GM19468 (cell line): Measurements from ENCODE around the gene PLA2G7.

ENCODE experiments used
- ATAC-seq: cut with Tn5 transposase; IDR thresholded peaks from one replicate; pipeline ENCODE4 v1.9.1; 2021; ENCODE audit warnings: mild to moderate bottlenecking, moderate library complexity, moderate number of reproducible peaks; ENCODE audit not compliant: unreplicated experiment; ENCODE audit errors: extremely low read depth

PLA2G7 gene

DNA sequence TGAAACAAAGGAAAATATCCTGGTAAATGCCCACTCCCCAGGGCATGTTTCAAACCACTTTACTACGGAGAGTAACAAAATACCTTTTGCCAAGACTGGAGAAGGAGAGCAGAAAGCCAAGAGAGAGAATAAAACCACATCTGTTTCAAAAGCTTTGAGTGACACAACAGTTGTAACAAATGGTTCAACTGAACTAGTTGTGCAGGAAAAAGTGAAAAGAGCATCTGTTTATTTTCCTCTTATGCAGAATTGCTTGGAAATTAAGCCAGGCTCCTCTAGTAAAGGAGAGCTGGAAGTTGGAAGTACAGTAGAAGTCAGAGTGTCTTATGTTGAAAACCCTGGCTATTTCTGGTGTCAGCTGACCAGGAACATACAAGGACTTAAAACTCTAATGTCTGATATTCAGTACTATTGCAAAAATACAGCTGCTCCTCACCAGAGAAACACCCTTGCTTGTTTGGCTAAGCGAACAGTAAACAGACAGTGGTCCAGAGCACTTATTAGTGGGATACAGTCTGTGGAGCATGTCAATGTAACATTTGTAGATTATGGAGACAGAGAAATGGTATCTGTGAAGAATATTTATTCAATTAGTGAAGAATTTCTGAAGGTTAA lies 44.9 kb downstream of the PLA2G7 start:
- no peak for ATAC-seq

DNA sequence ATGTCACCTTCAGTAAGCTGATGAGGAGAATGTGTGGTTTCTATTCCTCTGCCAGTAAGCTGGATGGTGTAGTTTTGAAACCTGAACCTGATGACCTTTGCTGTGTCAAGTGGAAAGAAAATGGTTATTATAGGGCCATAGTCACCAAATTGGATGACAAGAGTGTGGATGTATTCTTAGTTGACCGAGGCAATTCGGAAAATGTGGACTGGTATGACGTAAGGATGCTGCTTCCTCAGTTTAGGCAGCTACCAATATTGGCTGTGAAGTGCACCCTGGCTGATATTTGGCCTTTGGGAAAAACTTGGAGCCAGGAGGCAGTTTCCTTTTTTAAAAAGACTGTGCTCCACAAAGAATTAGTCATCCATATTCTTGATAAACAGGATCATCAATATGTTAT lies 45.5 kb downstream of the PLA2G7 start:
- ATAC-seq, result no peak

DNA sequence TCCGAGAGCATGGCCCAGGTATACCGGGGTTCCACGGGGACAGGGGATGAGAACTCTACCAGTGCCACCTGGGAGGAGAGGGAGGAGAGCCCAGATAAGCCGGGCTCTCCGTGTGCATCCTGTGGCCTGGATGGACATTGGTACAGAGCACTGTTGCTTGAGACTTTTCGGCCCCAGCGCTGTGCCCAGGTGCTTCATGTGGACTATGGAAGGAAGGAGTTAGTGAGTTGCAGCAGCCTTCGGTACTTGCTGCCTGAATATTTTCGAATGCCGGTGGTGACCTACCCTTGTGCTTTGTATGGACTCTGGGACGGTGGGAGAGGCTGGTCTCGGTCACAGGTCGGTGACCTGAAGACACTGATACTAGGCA lies 46.2 kb downstream of the PLA2G7 start:
- no peak for ATAC-seq

DNA sequence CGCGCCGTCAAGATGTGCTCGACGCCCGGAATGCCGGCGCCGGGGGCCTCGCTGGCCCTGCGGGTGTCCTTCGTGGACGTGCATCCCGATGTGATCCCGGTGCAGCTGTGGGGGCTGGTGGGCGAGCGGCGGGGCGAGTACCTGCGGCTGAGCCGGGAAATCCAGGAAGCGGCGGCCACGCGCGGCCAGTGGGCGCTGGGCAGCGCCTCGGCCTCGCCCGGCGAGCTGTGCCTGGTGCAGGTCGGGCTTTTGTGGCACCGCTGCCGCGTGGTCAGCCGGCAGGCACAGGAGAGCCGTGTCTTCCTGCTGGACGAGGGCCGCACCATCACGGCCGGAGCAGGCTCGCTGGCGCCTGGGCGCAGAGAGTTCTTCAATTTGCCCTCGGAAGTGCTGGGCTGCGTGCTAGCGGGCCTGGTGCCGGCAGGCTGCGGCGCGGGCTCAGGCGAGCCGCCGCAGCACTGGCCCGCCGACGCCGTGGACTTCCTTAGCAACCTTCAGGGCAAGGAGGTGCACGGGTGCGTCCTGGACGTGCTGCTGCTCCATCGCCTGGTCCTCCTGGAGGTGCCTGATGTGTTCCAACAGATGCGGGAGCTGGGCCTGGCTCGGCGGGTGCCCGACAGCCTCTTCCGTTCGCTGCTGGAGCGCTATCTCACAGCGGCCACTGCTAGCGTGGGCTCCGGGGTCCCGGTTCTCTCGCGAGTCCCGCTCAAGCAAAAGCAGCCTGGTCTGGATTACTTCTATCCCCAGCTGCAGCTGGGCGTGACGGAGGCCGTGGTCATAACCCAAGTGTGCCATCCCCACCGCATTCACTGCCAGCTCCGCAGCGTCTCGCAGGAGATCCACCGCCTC lies 46.8 kb downstream of the PLA2G7 start:
- no peak for ATAC-seq

DNA sequence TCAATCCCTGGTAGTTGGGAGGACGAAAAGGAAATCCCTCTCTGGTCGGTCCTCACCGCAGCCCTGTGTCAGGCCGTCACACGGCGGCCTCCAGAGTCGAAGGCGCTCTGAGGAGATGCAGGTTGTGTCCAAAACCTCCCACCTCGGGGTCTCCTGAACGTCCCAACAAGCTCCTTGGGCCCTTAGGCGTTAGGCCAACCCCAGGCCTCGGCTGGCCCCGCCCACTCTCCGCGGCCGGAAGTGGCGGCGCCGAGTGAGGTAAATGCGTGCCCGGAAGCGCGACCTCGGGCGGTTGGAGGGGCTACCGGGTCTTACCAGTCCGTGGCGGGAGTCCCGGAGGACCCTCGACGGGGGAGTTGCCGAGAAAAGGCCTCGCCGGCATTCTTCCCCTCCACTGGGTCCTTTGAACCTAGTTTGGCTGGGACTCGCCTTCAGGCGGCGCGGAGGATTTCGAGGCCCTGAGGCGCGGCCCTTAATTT lies 47.5 kb downstream of the PLA2G7 start, which contains the start of gene TDRD6:
TSS of gene TDRD6 (plus strand) at position 267 of the 479 bp plus-strand sequence. CDS start 244 bp downstream, outside the sequence.
- no peak for ATAC-seq

DNA sequence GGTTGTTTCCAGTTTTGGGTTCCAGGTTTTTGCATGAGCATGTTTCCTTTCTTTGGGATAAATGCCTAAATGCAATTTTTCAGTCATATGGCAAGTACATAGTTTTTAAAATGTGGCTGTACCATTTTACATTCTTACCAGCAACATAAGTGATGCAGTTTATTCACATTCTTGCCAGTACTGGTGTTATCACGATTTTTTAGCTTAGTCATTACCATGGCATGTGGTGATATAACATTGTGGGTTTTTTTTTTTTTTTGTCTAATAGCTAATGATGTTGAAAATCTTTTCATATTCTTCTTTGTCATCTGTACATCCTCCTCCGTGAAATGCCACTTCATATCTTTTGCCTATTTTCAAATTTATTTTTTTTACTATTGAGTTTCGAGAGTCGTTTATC lies 50.4 kb downstream of the PLA2G7 start:
- ATAC-seq, result no peak

DNA sequence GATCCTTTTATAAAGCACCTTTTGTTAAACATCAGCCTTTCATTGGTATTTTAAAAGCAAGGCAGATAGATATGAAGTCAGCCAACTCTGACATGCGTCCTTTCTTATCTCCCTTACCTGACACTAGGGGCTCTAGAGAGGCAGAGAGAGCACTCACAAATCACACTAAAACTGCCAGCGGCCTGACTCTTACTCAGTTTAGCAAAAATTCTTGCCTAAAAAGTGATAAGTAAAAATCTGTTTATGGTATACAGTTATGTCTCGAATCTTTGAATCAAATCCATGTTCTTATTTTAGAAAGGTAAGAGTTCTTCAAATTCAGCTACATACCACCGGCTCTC lies 57.9 kb downstream of the PLA2G7 start:
- ATAC-seq, result no peak

DNA sequence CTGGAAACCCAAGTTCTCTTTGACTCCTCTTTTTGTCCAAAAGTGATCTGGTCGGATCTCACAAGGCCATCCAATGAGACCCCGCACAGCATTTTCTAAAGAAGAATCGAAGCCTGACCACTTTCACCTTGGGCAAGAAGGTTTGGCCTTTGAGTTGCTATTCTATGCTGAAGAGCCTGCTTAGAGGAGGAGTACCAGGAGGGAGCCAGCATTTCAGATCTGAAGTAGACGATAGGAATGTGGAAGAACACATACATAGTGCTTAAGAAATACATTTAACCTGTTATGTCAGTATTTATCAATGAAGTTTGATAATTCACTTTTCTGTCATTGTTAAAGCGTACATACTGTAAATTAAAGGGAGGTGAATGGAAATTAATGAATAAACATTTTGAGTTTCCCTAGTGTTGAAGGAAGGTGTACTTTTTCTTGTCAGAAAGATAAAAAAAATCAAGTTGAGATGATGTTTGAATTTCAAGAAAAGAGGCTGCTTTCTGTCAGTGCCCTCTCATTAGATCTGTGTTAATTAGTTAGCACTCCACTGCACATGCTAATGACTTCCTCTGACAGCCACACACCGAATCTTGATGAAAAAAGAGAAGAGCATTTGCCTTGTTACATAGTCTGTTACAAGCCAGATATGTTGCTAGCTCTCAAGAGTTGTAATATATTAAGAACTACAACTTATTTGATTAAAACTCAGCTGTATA lies 58.4 kb downstream of the PLA2G7 start:
- ATAC-seq, result no peak

DNA sequence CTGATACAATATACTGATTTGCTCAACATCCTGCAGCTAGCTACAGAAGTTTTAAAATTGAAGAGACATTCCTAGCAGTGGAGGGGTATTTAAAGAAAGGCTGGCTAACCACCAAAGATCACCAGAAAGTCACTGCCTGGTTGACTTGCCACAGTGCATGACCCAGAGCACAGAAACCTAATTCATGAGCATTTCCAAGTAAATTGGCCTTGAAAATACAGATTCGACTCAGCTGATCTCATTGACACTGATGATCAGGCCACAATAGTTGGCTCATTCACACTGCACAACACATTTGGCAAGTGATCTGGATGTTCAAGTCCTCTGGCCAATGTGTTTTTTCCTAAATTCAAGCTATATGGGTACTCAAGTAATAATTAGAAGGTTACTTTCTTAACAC lies 60.8 kb downstream of the PLA2G7 start:
- ATAC-seq, result no peak

DNA sequence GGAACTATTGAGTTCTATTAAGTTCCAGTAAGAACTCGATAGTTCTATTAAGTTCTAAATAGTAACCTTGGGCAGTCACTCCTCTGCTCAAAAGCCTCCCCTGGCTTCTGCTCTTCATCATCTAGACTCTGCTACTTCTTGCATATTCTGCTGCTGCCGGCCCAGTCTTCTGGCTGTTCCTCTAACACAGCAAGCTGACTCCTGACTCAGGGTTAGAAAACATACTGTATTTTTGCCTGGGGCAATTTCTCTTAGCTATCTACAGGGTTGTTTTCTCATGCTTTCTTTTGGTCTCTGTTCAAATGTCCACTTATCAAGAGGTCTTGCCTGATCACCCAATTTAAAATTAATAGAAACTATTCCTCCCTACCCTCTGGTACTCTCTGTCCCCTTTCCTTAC lies 67.8 kb downstream of the PLA2G7 start:
- no peak for ATAC-seq

DNA sequence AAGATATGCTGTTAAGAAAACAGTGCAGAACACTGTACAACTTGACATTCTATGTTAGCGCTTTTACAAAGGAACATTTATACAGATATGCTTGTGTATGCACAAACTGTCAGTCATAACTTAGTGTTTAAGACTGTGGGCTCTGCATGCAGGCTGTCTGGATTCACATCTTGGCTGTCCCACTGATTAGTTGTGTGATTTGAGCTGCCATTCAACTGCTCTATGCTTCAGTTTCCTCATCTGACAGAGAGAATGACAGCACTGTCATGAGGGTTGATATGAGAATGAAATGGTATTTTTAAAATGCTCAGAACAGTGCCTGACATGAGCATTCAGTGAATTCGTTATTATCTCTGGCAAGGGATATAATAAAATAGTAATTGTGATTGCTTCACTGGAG lies 73.7 kb downstream of the PLA2G7 start:
- ATAC-seq, result no peak

DNA sequence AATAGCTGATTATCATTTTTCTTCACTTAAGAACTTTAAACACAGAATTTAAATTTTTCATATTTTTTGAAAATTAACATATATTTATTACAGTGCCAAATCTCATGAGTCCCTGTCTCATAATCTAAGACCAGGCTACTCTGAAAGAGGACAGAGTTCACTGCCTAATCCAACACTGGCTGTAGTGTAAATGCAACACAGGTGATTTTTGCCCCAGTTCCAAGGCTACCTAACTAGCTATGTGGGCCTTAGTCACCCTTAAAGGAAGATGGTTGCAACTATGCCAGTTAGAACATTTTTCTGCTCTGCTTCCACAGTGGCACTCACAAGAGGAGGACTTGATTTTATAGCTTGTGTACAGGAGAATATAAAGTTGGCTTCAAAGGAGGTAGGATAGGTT lies 77.5 kb downstream of the PLA2G7 start:
- ATAC-seq, result no peak

DNA sequence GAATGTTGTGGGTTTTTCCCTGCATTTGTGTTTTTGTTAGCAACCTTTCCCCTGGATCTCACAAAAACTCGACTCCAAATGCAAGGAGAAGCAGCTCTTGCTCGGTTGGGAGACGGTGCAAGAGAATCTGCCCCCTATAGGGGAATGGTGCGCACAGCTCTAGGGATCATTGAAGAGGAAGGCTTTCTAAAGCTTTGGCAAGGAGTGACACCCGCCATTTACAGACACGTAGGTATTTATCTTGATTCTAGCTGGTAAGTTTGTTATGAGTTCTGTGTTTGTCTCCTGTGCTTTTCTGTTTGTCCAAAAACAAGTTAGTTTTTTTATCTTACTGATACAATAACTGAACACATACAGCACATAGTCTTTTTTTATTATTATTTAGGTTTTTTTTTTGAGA lies 79.4 kb downstream of the PLA2G7 start:
- ATAC-seq, result no peak
